Tibial nerve (tissue), 4 donors: ENCODE measurements around the gene MYO3B.
"Not testable (repeated sequence)": the region's sequence is repeated elsewhere in the genome, so short reads cannot be mapped to it uniquely, and the experiment has no call there.

Source experiments
- CTCF ChIP-seq, 5 experiments: fragments of 200-600 bp in 3 of 5; fragments of 450-650 bp in 2 of 5; sonication (generic) in 3 of 5; IDR thresholded peaks; one replicate each; pipeline ENCODE4 v1.5.1; 2016 to 2019; ENCODE audit warnings: antibody characterized with exemption in 5 of 5, mild to moderate bottlenecking in 3 of 5, moderate library complexity in 2 of 5
- EP300 ChIP-seq, 2 donors: sonication (generic); formaldehyde crosslinking; IDR thresholded peaks; one replicate each; pipeline ENCODE4 v1.6.1; 2017; ENCODE audit warnings: antibody characterized with exemption in 2 of 2, mild to moderate bottlenecking in 1 of 2
- POLR2A ChIP-seq, 2 donors: fragments of 450-650 bp; IDR thresholded peaks; one replicate each; pipeline ENCODE4 v1.6.1; 2017; ENCODE audit warnings: antibody characterized with exemption in 2 of 2, mild to moderate bottlenecking in 2 of 2, moderate library complexity in 2 of 2

GRCh38 chr2:170434396-170434795 lies 256.4 kb downstream of the MYO3B start:
- TF ChIP-seq POLR2A, CTCF, EP300 (IDR thresholded peaks at IDR 0.05): not testable (repeated sequence)
